Mesenchymal stem cell (in vitro differentiated cells and primary cell): ENCODE results near the gene MED13L.
"Not testable (repeated sequence)": the region's sequence is repeated elsewhere in the genome, so short reads cannot be mapped to it uniquely, and the experiment has no call there.

Experiments used
- DNase-seq: peaks from one replicate; pipeline ENCODE4 v3.0.0-alpha.2; 2013
- H2AFZ ChIP-seq: one replicate; pipeline ENCODE4 v1.6.1; 2013; ENCODE audit warnings: low read depth, mild to moderate bottlenecking, control low read depth, inconsistent platforms, low read length, moderate library complexity
- H2AK5ac ChIP-seq: 2 replicates; pipeline ENCODE4 v1.6.1; 2013; ENCODE audit warnings: low read length, moderate library complexity, mild to moderate bottlenecking, inconsistent platforms; ENCODE audit not compliant: severe bottlenecking
- H2BK120ac ChIP-seq: one replicate; pipeline ENCODE4 v1.6.1; 2013; ENCODE audit warnings: low read depth, mild to moderate bottlenecking, inconsistent platforms, low read length, moderate library complexity
- H2BK12ac ChIP-seq, 2 experiments: one replicate each; pipeline ENCODE4 v1.6.1; 2013; ENCODE audit warnings: inconsistent platforms in 2 of 2, low read length in 2 of 2, mild to moderate bottlenecking in 2 of 2, moderate library complexity in 2 of 2, control low read depth in 1 of 2
- H2BK15ac ChIP-seq: one replicate; pipeline ENCODE4 v1.6.1; 2013; ENCODE audit warnings: mild to moderate bottlenecking, low read depth, inconsistent platforms; ENCODE audit not compliant: poor library complexity, severe bottlenecking
- H2BK5ac ChIP-seq: 2 replicates; pipeline ENCODE4 v1.6.1; 2013; ENCODE audit warnings: low read depth, mild to moderate bottlenecking, low read length, control low read depth, inconsistent platforms; ENCODE audit not compliant: poor library complexity, severe bottlenecking
- H3K14ac ChIP-seq, 2 experiments: one replicate each; pipeline ENCODE4 v1.6.1; 2013; ENCODE audit warnings: inconsistent platforms in 2 of 2, low read length in 2 of 2, control low read depth in 1 of 2, mild to moderate bottlenecking in 1 of 2, moderate library complexity in 1 of 2
- H3K18ac ChIP-seq, 2 experiments: one replicate each; pipeline ENCODE4 v1.6.1; 2013; ENCODE audit warnings: inconsistent platforms in 2 of 2, low read length in 2 of 2, control low read depth in 1 of 2, low read depth in 1 of 2, mild to moderate bottlenecking in 1 of 2
- H3K23ac ChIP-seq, 2 experiments: one replicate each; pipeline ENCODE4 v1.6.1; 2013; ENCODE audit warnings: inconsistent platforms in 2 of 2, low read length in 2 of 2, mild to moderate bottlenecking in 2 of 2, moderate library complexity in 2 of 2, control low read depth in 1 of 2
- H3K27ac ChIP-seq: 2 replicates; pipeline ENCODE4 v1.5.1; 2013; ENCODE audit warnings: mild to moderate bottlenecking, moderate library complexity, low read length, control low read depth, inconsistent platforms; ENCODE audit not compliant: poor library complexity, severe bottlenecking
- H3K27me3 ChIP-seq, 2 experiments: 2 replicates each; pipeline versions ENCODE4 v1.6.1 to v1.7.0; 2013; ENCODE audit warnings: low read length in 2 of 2, mild to moderate bottlenecking in 2 of 2, moderate library complexity in 2 of 2, control low read depth in 1 of 2, inconsistent platforms in 1 of 2; ENCODE audit not compliant: control insufficient read depth in 1 of 2, insufficient read depth in 1 of 2
- H3K36me3 ChIP-seq, 2 experiments: 2 replicates each; pipeline versions ENCODE4 v1.6.1 to v1.7.0; 2013; ENCODE audit warnings: low read length in 2 of 2, control low read depth in 1 of 2, inconsistent platforms in 1 of 2, low read depth in 1 of 2, mild to moderate bottlenecking in 1 of 2; ENCODE audit not compliant: insufficient read depth in 2 of 2, control insufficient read depth in 1 of 2
- H3K4ac ChIP-seq, 2 experiments: one replicate each; pipeline ENCODE4 v1.6.1; 2013; ENCODE audit warnings: inconsistent platforms in 2 of 2, low read length in 2 of 2, mild to moderate bottlenecking in 2 of 2, moderate library complexity in 2 of 2, control low read depth in 1 of 2, low read depth in 1 of 2
- H3K4me1 ChIP-seq: 2 replicates; pipeline ENCODE4 v1.6.1; 2013; ENCODE audit warnings: low read depth, low read length, control low read depth; ENCODE audit not compliant: control insufficient read depth, insufficient read depth
- H3K4me2 ChIP-seq: 2 replicates; pipeline ENCODE4 v1.6.1; 2013; ENCODE audit warnings: low read length, mild to moderate bottlenecking, inconsistent platforms; ENCODE audit not compliant: poor library complexity, severe bottlenecking
- H3K4me3 ChIP-seq, 2 experiments: 2 replicates each; pipeline versions ENCODE4 v1.5.1 to v1.7.0; 2013; ENCODE audit warnings: low read length in 2 of 2, mild to moderate bottlenecking in 2 of 2, control low read depth in 1 of 2, low read depth in 1 of 2; ENCODE audit not compliant: insufficient read depth in 1 of 2
- H3K79me1 ChIP-seq: replicated peaks from 2 replicates; pipeline ENCODE4 v1.6.1; 2013; ENCODE audit warnings: mild to moderate bottlenecking, control low read depth, low read length, inconsistent platforms; ENCODE audit not compliant: poor library complexity, severe bottlenecking
- H3K9ac ChIP-seq: 2 replicates; pipeline ENCODE4 v1.7.0; 2013; ENCODE audit warnings: mild to moderate bottlenecking, low read length, moderate library complexity
- H3K9me3 ChIP-seq: 2 replicates; pipeline ENCODE4 v1.7.0; 2013; ENCODE audit warnings: mild to moderate bottlenecking, low read length; ENCODE audit not compliant: control insufficient read depth
- H4K8ac ChIP-seq: one replicate; pipeline ENCODE4 v1.6.1; 2013; ENCODE audit warnings: inconsistent platforms, mild to moderate bottlenecking, low read length, moderate library complexity
- H4K91ac ChIP-seq: one replicate; pipeline ENCODE4 v1.6.1; 2013; ENCODE audit warnings: mild to moderate bottlenecking, low read length, inconsistent platforms
- WGBS: methylation state at CpG from one replicate; pipeline ENCODE4 v1.1.7; 2013; ENCODE audit warnings: mixed read lengths; 5-methylcytosine and 5-hydroxymethylcytosine counted together

Gene MED13L

DNA sequence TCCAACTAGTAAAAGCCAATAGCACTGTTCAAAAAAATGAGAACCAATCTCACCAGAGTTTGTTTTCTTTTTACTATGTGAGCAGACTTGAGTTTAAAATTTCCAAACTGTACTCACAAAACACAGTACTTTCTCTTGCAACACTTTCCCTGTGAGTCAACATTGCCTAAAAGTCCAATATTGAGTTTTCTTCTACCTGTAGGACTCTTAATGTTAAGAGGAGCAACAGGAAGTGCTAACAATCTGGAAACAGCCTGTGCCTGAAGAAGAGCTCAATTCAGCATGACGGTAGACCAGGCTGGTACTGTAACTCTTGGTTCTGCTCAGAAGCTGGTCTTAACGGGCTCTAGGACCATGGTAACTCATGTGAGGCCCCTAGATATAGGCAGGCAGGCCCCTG is 144.3 kb downstream of the MED13L start:
- no peak overlapping the region for H2BK15ac ChIP-seq
- no peak overlapping the region for H3K9ac ChIP-seq
- H3K23ac ChIP-seq = no peak overlapping the region
- no peak overlapping the region for H3K27ac ChIP-seq
- H2BK12ac ChIP-seq = peak overlapping the region in 1 of 2 experiments; percentile 37
- H3K27me3 ChIP-seq = no peaks in the 10 kb centered on the region
- H3K4me2 ChIP-seq = no peak overlapping the region
- H3K18ac ChIP-seq = peak overlapping the region; percentile 50 to 67
- no peak overlapping the region for H2AK5ac ChIP-seq
- H3K79me1 ChIP-seq = peaks cover 2% of the 10 kb centered on the region
- peak overlapping the region; percentile 59 for H4K8ac ChIP-seq
- no peak overlapping the region for H3K14ac ChIP-seq
- whole genome bisulfite sequencing = 76% methylated on average over 2 of the region's 2 CpGs
- H3K36me3 ChIP-seq = no peaks in the 10 kb centered on the region
- DNase-seq = peak; percentile 44
- H2BK5ac ChIP-seq = no peak overlapping the region
- no peak overlapping the region for H4K91ac ChIP-seq
- no peak overlapping the region for H3K4me3 ChIP-seq
- no peak overlapping the region for H2BK120ac ChIP-seq
- no peaks in the 10 kb centered on the region for H3K9me3 ChIP-seq
- peaks cover 14% of the 10 kb centered on the region for H3K4me1 ChIP-seq
- H2AFZ ChIP-seq = no peak overlapping the region
- H3K4ac ChIP-seq = peak overlapping the region in 1 of 2 experiments; percentile 29

DNA sequence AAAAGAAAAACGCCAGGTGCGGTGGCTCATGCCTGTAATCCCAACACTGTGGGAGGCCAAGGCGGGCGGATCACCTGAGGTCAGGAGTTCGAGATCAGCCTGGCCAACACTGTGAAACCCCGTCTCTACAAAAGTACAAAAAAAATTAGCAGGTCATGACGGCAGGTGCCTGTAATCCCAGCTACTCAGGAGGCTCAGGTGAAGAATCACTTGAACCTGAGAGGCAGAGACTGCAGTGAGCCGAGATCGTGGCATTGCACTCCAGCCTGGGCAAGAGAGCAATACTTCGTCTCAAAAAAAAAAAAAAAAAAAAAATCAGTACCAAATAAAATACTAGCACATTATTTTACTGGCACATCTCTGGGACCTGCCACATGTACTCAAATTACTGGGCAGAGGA is 145.5 kb downstream of the MED13L start:
- not testable (repeated sequence) for DNase-seq, H3K4me2 ChIP-seq, H3K23ac ChIP-seq, H3K4me3 ChIP-seq, H3K14ac ChIP-seq, H2BK5ac ChIP-seq, H4K91ac ChIP-seq, H3K79me1 ChIP-seq, H3K9ac ChIP-seq, H4K8ac ChIP-seq, H2BK120ac ChIP-seq, H3K9me3 ChIP-seq, H3K4ac ChIP-seq, H3K27ac ChIP-seq, H2BK12ac ChIP-seq, H3K36me3 ChIP-seq, H2BK15ac ChIP-seq, H3K18ac ChIP-seq, H2AFZ ChIP-seq, H3K27me3 ChIP-seq, H2AK5ac ChIP-seq
- peaks cover 14% of the 10 kb centered on the region for H3K4me1 ChIP-seq
- WGBS = 95% methylated on average over 10 of the region's 10 CpGs

DNA sequence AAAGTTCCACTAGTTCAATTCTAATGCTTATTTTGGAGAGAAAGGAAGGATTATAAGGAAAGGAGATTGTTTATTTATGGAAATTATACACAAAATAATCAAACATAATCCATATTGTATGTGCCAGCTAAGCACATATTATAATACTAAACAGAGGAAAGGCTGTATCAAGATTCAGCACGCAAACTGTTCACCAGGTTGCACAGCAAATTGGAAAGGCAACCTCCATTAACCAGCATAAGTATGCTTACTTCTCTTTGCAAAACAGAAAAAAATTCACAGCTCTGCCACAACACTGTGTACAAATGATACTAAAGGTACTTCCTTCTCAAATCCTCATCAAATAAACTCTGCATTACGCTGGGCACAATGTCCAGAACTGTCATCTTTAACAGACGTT is 146.3 kb downstream of the MED13L start:
- Histone ChIP-seq H3K18ac (no peak overlapping the region), H4K91ac (no peak overlapping the region), H3K4me2 (no peak overlapping the region), H3K27me3 (no peaks in the 10 kb centered on the region), H2BK12ac (no peak overlapping the region), H3K4ac (no peak overlapping the region), H3K27ac (no peak overlapping the region), H3K79me1 (peaks cover 3% of the 10 kb centered on the region), H3K9ac (no peak overlapping the region), H2BK5ac (no peak overlapping the region), H3K4me3 (no peak overlapping the region), H2BK120ac (no peak overlapping the region), H2BK15ac (no peak overlapping the region), H3K9me3 (no peaks in the 10 kb centered on the region), H3K14ac (no peak overlapping the region), H2AK5ac (no peak overlapping the region), H3K36me3 (no peaks in the 10 kb centered on the region), H3K23ac (no peak overlapping the region), H2AFZ (no peak overlapping the region), H3K4me1 (peaks cover 14% of the 10 kb centered on the region), H4K8ac (no peak overlapping the region)
- DNase-seq = no peak
- WGBS = 97% methylated on average over 2 of the region's 3 CpGs

DNA sequence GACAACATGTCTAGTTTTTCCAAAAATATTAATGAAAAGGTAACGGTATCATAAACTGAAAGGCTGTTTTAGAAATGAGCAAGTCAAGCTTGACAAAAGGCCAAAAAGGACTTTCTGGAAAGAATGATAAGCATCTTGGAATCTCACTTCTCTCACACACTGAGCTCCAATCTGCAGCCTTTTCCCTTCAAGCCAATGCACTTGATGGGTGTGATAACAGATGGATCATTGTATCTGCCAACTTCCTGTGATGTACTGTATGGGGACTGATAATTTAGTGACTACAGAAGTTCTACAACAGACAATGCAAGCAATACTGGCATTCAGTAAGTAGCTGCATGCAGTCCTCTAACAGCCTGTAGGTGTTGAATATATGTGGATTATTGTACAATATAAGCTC is 147.1 kb downstream of the MED13L start:
- H3K18ac ChIP-seq = no peak overlapping the region
- no peak overlapping the region for H3K23ac ChIP-seq
- no peak overlapping the region for H2BK5ac ChIP-seq
- H3K27me3 ChIP-seq = no peaks in the 10 kb centered on the region
- H3K9me3 ChIP-seq = no peaks in the 10 kb centered on the region
- H2BK15ac ChIP-seq = no peak overlapping the region
- no peak overlapping the region for H3K4me2 ChIP-seq
- H2BK12ac ChIP-seq = no peak overlapping the region
- peaks cover 4% of the 10 kb centered on the region for H3K79me1 ChIP-seq
- no peak overlapping the region for H3K9ac ChIP-seq
- H3K4me1 ChIP-seq = peaks cover 12% of the 10 kb centered on the region
- H4K91ac ChIP-seq = no peak overlapping the region
- no peak overlapping the region for H3K27ac ChIP-seq
- no peak overlapping the region for H3K4ac ChIP-seq
- H2AK5ac ChIP-seq = no peak overlapping the region
- H3K36me3 ChIP-seq = no peaks in the 10 kb centered on the region
- H4K8ac ChIP-seq = no peak overlapping the region
- no peak overlapping the region for H2AFZ ChIP-seq
- DNase-seq = peak; percentile 43
- H3K4me3 ChIP-seq = no peak overlapping the region
- H2BK120ac ChIP-seq = no peak overlapping the region
- no CpG with 5 or more reads among the region's 1 CpG for WGBS
- no peak overlapping the region for H3K14ac ChIP-seq
